HL-60 (cell line): ENCODE data around the gene SMYD1.

ENCODE experiments used
- CTCF ChIP-seq: IDR thresholded peaks from one replicate; pipeline ENCODE4 v1.5.1; 2011; ENCODE audit warnings: low read length, control low read depth, inconsistent platforms; ENCODE audit not compliant: insufficient read depth
- GABPA ChIP-seq: IDR thresholded peaks from 2 replicates; pipeline ENCODE4 v1.6.1; 2012; ENCODE audit warnings: low read depth
- POLR2AphosphoS5 ChIP-seq: IDR thresholded peaks from 2 replicates; pipeline ENCODE4 v1.6.1; 2012; ENCODE audit warnings: low read depth

GRCh38 chr2:88081924-88082608 lies 14.4 kb downstream of the SMYD1 start:
- TF ChIP-seq CTCF = no peak
- no peak for TF ChIP-seq POLR2AphosphoS5
- no peak for TF ChIP-seq GABPA
